Adrenal gland (tissue), 5 donors: ENCODE data around the gene PACSIN1.

Experiments used
- POLR2A ChIP-seq, 2 donors: fragments of 450-650 bp; IDR thresholded peaks; one replicate each; pipeline ENCODE4 v1.6.1; 2017; ENCODE audit warnings: antibody characterized with exemption in 2 of 2, mild to moderate bottlenecking in 2 of 2, moderate library complexity in 1 of 2
- TF ChIP-seq, protein P1 (sequence below), 6 experiments: fragments of 450-650 bp in 4 of 6; fragments of 200-600 bp in 2 of 6; sonication (generic) in 1 of 6; IDR thresholded peaks; 1 replicate in 5 of 6; 2 replicates in 1 of 6; pipeline versions ENCODE4 v1.5.1 to v1.8.0; 2016 to 2021; ENCODE audit warnings: antibody characterized with exemption in 6 of 6, mild to moderate bottlenecking in 2 of 6, moderate library complexity in 1 of 6
- donor health status: DM: no; HTN: no; CAD: no.

DNA sequence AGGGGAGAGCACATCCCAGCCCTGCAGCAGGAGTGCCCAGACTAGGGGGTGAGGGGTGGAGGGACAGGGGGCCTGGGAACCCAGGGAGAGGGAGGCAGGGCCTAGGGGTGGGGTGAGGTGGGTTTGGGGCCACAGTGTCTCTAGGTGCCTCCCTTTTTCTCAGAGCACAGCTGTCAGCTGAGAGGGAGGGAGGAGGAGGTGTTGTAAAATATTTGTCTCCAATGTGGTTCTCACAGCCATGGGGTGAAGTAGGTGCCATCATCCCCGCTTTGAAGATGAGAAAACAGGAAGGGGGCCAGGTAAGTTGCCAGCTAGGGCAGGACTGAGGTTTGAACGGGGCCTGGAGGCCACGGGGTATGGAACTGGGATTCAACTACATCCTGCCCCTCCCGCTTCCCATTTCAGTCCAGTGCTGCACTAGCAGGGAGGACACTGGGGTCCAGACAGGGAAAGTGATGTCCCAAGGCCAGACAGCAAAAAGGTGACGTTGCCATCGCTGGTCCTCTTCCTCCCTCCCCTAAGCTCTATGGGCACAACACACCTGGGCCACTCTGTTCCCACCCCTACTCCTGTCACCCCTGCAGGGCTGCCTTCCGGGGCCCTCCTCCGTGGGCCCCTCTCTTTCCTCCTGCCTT lies 20.3 kb downstream of the PACSIN1 start:
- TF ChIP-seq, protein P1, sequence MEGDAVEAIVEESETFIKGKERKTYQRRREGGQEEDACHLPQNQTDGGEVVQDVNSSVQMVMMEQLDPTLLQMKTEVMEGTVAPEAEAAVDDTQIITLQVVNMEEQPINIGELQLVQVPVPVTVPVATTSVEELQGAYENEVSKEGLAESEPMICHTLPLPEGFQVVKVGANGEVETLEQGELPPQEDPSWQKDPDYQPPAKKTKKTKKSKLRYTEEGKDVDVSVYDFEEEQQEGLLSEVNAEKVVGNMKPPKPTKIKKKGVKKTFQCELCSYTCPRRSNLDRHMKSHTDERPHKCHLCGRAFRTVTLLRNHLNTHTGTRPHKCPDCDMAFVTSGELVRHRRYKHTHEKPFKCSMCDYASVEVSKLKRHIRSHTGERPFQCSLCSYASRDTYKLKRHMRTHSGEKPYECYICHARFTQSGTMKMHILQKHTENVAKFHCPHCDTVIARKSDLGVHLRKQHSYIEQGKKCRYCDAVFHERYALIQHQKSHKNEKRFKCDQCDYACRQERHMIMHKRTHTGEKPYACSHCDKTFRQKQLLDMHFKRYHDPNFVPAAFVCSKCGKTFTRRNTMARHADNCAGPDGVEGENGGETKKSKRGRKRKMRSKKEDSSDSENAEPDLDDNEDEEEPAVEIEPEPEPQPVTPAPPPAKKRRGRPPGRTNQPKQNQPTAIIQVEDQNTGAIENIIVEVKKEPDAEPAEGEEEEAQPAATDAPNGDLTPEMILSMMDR (IDR thresholded peaks at IDR 0.05), result no peak
- TF ChIP-seq POLR2A (IDR thresholded peaks at IDR 0.05), result no peak
